Prostate gland (tissue), 2 donors: ENCODE results near the gene RBM38. TPM values are rescaled to one million over a fixed set of nuclear protein-coding genes. Genes with fewer than 3 reads are reported as not detected.

ENCODE experiments used
- DNase-seq: peaks from one replicate; pipeline ENCODE4 v3.0.0-alpha.2; 2019; ENCODE audit warnings: low spot score
- H3K27ac ChIP-seq, 2 donors: fragments of 200-600 bp; sonication (generic); 2 replicates each; pipeline ENCODE4 v1.5.1; 2017 to 2019
- H3K27me3 ChIP-seq: fragments of 200-600 bp; sonication (generic); replicated peaks from 2 replicates; pipeline ENCODE4 v1.5.1; 2019; ENCODE audit not compliant: insufficient read depth
- H3K36me3 ChIP-seq, 2 donors: fragments of 200-600 bp; sonication (generic); 1 replicate in 1 of 2; 2 replicates in 1 of 2; pipeline versions ENCODE4 v1.5.1 to v1.8.1; 2017 to 2019
- H3K4me1 ChIP-seq: fragments of 200-600 bp; sonication (generic); replicated peaks from 2 replicates; pipeline ENCODE4 v1.5.1; 2019
- H3K4me3 ChIP-seq, 2 donors: fragments of 200-600 bp; sonication (generic); 2 replicates each; pipeline ENCODE4 v1.5.1; 2017 to 2019
- H3K9me3 ChIP-seq: fragments of 200-600 bp; sonication (generic); 2 replicates; pipeline ENCODE4 v1.5.1; 2017
- POLR2A ChIP-seq: fragments of 450-650 bp; IDR thresholded peaks from one replicate; pipeline ENCODE4 v1.6.1; 2016; ENCODE audit warnings: antibody characterized with exemption, mild to moderate bottlenecking
- POLR2AphosphoS5 ChIP-seq: sonication (generic); formaldehyde crosslinking; IDR thresholded peaks from one replicate; pipeline ENCODE4 v1.6.1; 2017; ENCODE audit warnings: antibody characterized with exemption
- WGBS: methylation state at CpG from one replicate; pipeline ENCODE4 v1.1.5; 2018; 5-methylcytosine and 5-hydroxymethylcytosine counted together
- intact Hi-C: fragments of 100-400 bp; cut with DNase I; formaldehyde crosslinking; loops from one replicate; pipeline ENCODE4 v1.14.2; 2022
- total RNA-seq, 2 donors: library from RNA; depleted of rRNA; stranded (reverse); fragments of >200 nt; gene quantifications; one replicate each; pipeline ENCODE4 v1.1.0, GENCODE V29; 2016
- TF ChIP-seq, protein P1 (sequence below), 4 experiments: fragments of 200-600 bp in 2 of 4; fragments of 450-650 bp in 2 of 4; sonication (generic) in 2 of 4; IDR thresholded peaks; 1 replicate in 3 of 4; 2 replicates in 1 of 4; pipeline ENCODE4 v1.5.1; 2016 to 2019; ENCODE audit warnings: antibody characterized with exemption in 4 of 4, mild to moderate bottlenecking in 2 of 4, moderate library complexity in 2 of 4

RBM38 gene
- total RNA-seq, 2 donors from 2014 or later, result 29.9 to 104 TPM

DNA sequence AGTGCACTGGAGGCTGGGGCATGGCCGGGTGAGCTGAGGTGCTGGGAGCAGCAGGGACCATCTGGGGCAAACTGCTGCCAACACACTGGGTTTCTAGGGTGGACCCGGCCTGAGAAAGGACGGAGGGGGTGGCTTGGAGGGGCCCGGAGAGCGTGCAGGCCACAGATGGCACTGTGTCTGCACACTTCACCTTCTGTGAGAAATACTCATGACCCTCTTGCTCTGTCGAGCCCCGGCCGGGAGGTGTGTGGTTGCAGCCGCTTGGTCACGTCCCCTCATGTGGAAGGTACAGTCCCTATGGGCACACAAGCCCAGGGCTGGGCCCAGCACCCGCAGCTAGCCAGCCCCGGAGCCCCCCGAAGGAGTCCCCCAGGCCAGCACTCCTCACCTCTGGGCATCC is 59.7 kb downstream of the RBM38 start:
- Histone ChIP-seq H3K36me3 (no peaks in the 10 kb centered on the region), H3K27me3 (no peaks in the 10 kb centered on the region), H3K4me3 (no peak overlapping the region), H3K27ac (no peak overlapping the region), H3K4me1 (peaks cover 9% of the 10 kb centered on the region), H3K9me3 (no peaks in the 10 kb centered on the region)
- intact Hi-C loops, result no loop called here
- TF ChIP-seq, protein P1, sequence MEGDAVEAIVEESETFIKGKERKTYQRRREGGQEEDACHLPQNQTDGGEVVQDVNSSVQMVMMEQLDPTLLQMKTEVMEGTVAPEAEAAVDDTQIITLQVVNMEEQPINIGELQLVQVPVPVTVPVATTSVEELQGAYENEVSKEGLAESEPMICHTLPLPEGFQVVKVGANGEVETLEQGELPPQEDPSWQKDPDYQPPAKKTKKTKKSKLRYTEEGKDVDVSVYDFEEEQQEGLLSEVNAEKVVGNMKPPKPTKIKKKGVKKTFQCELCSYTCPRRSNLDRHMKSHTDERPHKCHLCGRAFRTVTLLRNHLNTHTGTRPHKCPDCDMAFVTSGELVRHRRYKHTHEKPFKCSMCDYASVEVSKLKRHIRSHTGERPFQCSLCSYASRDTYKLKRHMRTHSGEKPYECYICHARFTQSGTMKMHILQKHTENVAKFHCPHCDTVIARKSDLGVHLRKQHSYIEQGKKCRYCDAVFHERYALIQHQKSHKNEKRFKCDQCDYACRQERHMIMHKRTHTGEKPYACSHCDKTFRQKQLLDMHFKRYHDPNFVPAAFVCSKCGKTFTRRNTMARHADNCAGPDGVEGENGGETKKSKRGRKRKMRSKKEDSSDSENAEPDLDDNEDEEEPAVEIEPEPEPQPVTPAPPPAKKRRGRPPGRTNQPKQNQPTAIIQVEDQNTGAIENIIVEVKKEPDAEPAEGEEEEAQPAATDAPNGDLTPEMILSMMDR (IDR thresholded peaks at IDR 0.05), result no peak
- no peak for TF ChIP-seq POLR2AphosphoS5
- TF ChIP-seq POLR2A, result no peak
- no peak for DNase-seq
- WGBS, result 60% methylated on average over 13 of the region's 13 CpGs

DNA sequence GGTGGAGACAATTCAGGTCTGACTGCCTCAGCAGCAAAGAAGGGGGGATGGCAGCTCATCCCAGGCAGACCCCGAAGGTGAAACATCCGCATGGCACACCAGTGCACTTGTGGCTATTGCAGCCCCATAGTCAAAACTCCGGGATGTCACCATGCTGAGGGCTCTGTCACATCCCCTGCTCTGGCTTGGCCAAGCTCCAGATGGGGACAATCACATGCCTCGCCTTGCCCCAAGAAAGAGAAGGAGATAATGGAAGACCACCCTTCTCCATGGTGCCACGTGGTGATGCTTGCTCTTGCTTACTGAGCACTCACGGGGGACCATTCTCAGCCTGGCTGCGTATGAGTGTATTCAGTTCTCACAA is 60.2 kb downstream of the RBM38 start:
- no peak for DNase-seq
- no peaks in the 10 kb centered on the region for H3K9me3 ChIP-seq
- TF ChIP-seq POLR2A (no peak), POLR2AphosphoS5 (no peak)
- TF ChIP-seq, protein P1 (IDR thresholded peaks at IDR 0.05), result no peak
- peak overlapping the region in 1 of 2 donors; percentile 13 for H3K27ac ChIP-seq
- intact Hi-C loops, result no loop called here
- no peaks in the 10 kb centered on the region for H3K36me3 ChIP-seq
- 84% methylated on average over 7 of the region's 7 CpGs for WGBS
- peaks cover 9% of the 10 kb centered on the region for H3K4me1 ChIP-seq
- no peaks in the 10 kb centered on the region for H3K27me3 ChIP-seq
- no peak overlapping the region for H3K4me3 ChIP-seq

DNA sequence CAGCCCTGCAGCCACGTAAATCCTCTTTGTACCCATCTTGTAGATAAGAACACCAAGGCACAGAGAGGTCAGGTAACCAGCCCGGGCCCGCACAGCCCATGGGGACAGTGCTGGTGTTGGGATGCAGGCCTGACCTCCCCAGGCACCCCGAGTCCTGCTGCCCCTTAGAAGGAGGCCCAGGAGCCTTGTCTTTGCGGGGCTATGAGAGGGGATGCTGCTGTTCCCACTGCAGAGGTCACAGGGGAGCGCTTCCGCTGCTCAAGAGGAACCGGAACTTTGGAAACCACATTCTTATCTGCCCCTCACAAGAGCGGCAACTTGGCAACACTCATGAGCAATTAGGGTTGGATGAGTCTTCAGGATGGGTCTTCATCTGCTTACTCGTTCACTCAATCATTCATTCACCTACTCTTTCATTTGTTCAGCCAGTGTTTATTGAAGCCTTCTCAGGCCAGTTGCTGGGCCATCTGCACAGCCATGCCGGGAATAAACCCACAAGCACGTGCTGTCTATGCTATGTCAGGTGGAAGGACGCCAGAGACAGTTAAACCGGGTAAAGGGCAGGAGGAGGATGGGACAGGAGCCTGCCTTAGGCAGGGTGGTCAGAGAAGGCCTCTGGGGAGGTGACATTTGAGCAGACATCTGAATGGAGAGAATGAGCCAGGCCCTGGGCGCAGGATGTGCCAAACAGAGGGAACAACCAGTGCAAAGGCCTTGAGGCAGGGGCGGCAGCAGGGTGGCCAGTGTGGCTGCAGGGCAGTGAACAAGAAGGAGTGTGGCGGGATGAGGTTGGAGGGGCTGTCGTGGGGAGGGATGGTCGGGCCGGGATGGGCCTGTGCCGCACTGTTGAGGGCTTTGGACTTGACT is 60.8 kb downstream of the RBM38 start:
- peak overlapping the region in 1 of 2 donors; percentile 13 for H3K27ac ChIP-seq
- 70% methylated on average over 21 of the region's 21 CpGs for WGBS
- H3K36me3 ChIP-seq, result no peaks in the 10 kb centered on the region
- H3K4me3 ChIP-seq, result no peak overlapping the region
- no peaks in the 10 kb centered on the region for H3K27me3 ChIP-seq
- intact Hi-C loops, result no loop called here
- DNase-seq, result no peak
- no peaks in the 10 kb centered on the region for H3K9me3 ChIP-seq
- peaks cover 9% of the 10 kb centered on the region for H3K4me1 ChIP-seq
- TF ChIP-seq POLR2A (no peak), POLR2AphosphoS5 (peak; percentile 63)

DNA sequence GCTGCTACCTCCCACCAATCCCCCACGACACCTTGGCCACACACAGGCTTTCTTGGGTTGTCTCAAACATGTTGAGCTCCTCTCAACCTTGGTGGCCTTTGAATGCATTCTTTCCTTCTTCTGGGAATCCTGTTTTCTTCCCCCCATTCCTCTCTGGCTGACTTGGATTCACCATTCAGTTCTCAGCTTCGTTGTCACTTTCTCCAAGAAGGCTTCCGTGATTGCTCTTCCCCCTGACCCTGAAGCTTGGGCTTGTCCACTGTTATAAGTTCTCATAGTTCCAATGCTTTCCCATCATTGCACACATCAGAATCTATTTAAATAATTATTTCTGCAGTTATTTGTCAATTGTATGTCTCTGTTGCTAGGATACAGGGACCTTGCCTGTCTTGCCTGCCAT is 64.2 kb downstream of the RBM38 start:
- Histone ChIP-seq H3K36me3 (no peaks in the 10 kb centered on the region), H3K9me3 (no peaks in the 10 kb centered on the region), H3K4me3 (no peak overlapping the region), H3K4me1 (no peaks in the 10 kb centered on the region), H3K27me3 (no peaks in the 10 kb centered on the region), H3K27ac (no peak overlapping the region)
- no peak for TF ChIP-seq POLR2AphosphoS5
- no peak for TF ChIP-seq POLR2A
- TF ChIP-seq, protein P1 (IDR thresholded peaks at IDR 0.05), result no peak
- 81% methylated on average over 3 of the region's 3 CpGs for WGBS
- no peak for DNase-seq
- intact Hi-C loops, result no loop called here

DNA sequence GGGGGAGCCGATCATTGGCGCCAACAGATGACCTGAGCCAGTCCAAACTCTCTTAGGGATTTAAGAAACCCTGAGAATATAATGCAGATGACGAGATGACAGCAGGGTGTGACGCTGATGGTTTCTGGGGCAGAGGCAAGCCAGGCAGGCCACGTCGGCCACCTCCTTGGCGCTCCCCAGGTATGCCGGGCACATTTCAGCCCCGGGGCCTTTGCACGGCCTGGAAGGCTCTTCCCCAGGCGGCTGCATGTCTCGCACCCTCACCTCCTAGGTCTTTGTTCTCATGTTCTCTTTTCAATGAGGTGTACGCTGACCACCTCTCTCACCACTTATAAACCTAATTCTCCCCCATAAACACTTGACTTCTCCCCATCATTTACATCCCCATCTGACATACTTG is 64.9 kb downstream of the RBM38 start:
- Histone ChIP-seq H3K9me3 (no peaks in the 10 kb centered on the region), H3K4me3 (no peak overlapping the region), H3K27ac (no peak overlapping the region), H3K27me3 (no peaks in the 10 kb centered on the region), H3K4me1 (no peaks in the 10 kb centered on the region), H3K36me3 (no peaks in the 10 kb centered on the region)
- no peak for DNase-seq
- TF ChIP-seq POLR2AphosphoS5 (no peak), POLR2A (no peak)
- TF ChIP-seq, protein P1 (IDR thresholded peaks at IDR 0.05), result no peak
- WGBS, result 93% methylated on average over 13 of the region's 13 CpGs
- intact Hi-C loops, result no loop called here
